H9 (cell line): Measurements from ENCODE around the gene NEB. TPM values are rescaled to one million over a fixed set of nuclear protein-coding genes. Genes with fewer than 3 reads are reported as not detected.

Experiments
- DNase-seq: peaks from one replicate; pipeline ENCODE4 v3.0.0-alpha.2; 2017
- H2AFZ ChIP-seq: one replicate; pipeline ENCODE4 v1.6.1; 2013; ENCODE audit warnings: mild to moderate bottlenecking, low read length, control low read depth, moderate library complexity
- H2AK5ac ChIP-seq: 2 replicates; pipeline ENCODE4 v1.6.1; 2013; ENCODE audit warnings: low read length, control low read depth, mixed read lengths; ENCODE audit not compliant: insufficient read length
- H2BK120ac ChIP-seq: one replicate; pipeline ENCODE4 v1.6.1; 2013; ENCODE audit warnings: low read depth, mild to moderate bottlenecking, low read length, control low read depth, inconsistent platforms; ENCODE audit not compliant: poor library complexity, severe bottlenecking
- H2BK12ac ChIP-seq: 2 replicates; pipeline ENCODE4 v1.6.1; 2013; ENCODE audit warnings: low read length, control low read depth, mixed read lengths, low read depth; ENCODE audit not compliant: insufficient read length
- H2BK15ac ChIP-seq: 2 replicates; pipeline ENCODE4 v1.6.1; 2013; ENCODE audit warnings: low read depth, low read length, control low read depth
- H2BK20ac ChIP-seq: one replicate; pipeline ENCODE4 v1.6.1; 2013; ENCODE audit warnings: low read depth, mild to moderate bottlenecking, low read length, control low read depth, inconsistent platforms; ENCODE audit not compliant: poor library complexity, severe bottlenecking
- H2BK5ac ChIP-seq: 2 replicates; pipeline ENCODE4 v1.6.1; 2013; ENCODE audit warnings: low read length, control low read depth, mixed read lengths; ENCODE audit not compliant: insufficient read length
- H3K14ac ChIP-seq: 2 replicates; pipeline ENCODE4 v1.6.1; 2013; ENCODE audit warnings: low read length, control low read depth; ENCODE audit not compliant: insufficient read depth
- H3K18ac ChIP-seq: 2 replicates; pipeline ENCODE4 v1.6.1; 2013; ENCODE audit warnings: low read depth, mild to moderate bottlenecking, mixed read lengths, low read length, control low read depth; ENCODE audit not compliant: insufficient read length
- H3K23ac ChIP-seq: 2 replicates; pipeline ENCODE4 v1.6.1; 2013; ENCODE audit warnings: low read length, control low read depth, mixed read lengths, low read depth; ENCODE audit not compliant: insufficient read length
- H3K23me2 ChIP-seq: 2 replicates; pipeline ENCODE4 v1.6.1; 2013; ENCODE audit warnings: low read depth, mild to moderate bottlenecking, mixed read lengths, low read length, control low read depth; ENCODE audit not compliant: insufficient read length, poor library complexity, severe bottlenecking
- H3K27ac ChIP-seq: 2 replicates; pipeline ENCODE4 v1.5.1; 2013; ENCODE audit warnings: low read length, control low read depth, mixed read lengths, low read depth; ENCODE audit not compliant: insufficient read length
- H3K27me3 ChIP-seq: 2 replicates; pipeline ENCODE4 v1.6.1; 2013; ENCODE audit warnings: low read length, control low read depth, inconsistent platforms; ENCODE audit not compliant: insufficient read depth
- H3K4ac ChIP-seq: 2 replicates; pipeline ENCODE4 v1.6.1; 2013; ENCODE audit warnings: low read depth, mild to moderate bottlenecking, control low read depth, inconsistent platforms, low read length, moderate library complexity
- H3K4me1 ChIP-seq: 2 replicates; pipeline ENCODE4 v1.6.1; 2013; ENCODE audit warnings: low read length, control low read depth, inconsistent platforms; ENCODE audit not compliant: insufficient read depth
- H3K4me2 ChIP-seq: 2 replicates; pipeline ENCODE4 v1.6.1; 2013; ENCODE audit warnings: low read length, control low read depth, mixed read lengths; ENCODE audit not compliant: insufficient read length, insufficient read depth
- H3K56ac ChIP-seq: 2 replicates; pipeline ENCODE4 v1.6.1; 2013; ENCODE audit warnings: low read depth, mild to moderate bottlenecking, mixed read lengths, low read length, control low read depth; ENCODE audit not compliant: insufficient read length
- H3K79me1 ChIP-seq: 2 replicates; pipeline ENCODE4 v1.6.1; 2013; ENCODE audit warnings: low read depth, mild to moderate bottlenecking, moderate library complexity, low read length, control low read depth, inconsistent platforms; ENCODE audit not compliant: insufficient read depth, poor library complexity, severe bottlenecking
- H3K79me2 ChIP-seq: 2 replicates; pipeline ENCODE4 v1.6.1; 2013; ENCODE audit warnings: low read length, control low read depth, inconsistent platforms; ENCODE audit not compliant: insufficient read depth
- H3K9ac ChIP-seq: 2 replicates; pipeline ENCODE4 v1.6.1; 2013; ENCODE audit warnings: low read length, control low read depth, mixed read lengths; ENCODE audit not compliant: insufficient read length; ENCODE audit errors: extremely low read depth
- H3K9me3 ChIP-seq: one replicate; pipeline ENCODE4 v1.6.1; 2013; ENCODE audit warnings: low read depth, low read length, inconsistent platforms; ENCODE audit not compliant: control insufficient read depth
- H3T11ph ChIP-seq: one replicate; pipeline ENCODE4 v1.6.1; 2013; ENCODE audit warnings: mild to moderate bottlenecking, low read length, control low read depth, inconsistent platforms
- H4K20me1 ChIP-seq: one replicate; pipeline ENCODE4 v1.6.1; 2013; ENCODE audit not compliant: control insufficient read depth, insufficient read length, insufficient read depth
- H4K5ac ChIP-seq: 2 replicates; pipeline ENCODE4 v1.6.1; 2013; ENCODE audit warnings: low read depth, mild to moderate bottlenecking, mixed read lengths, low read length, control low read depth; ENCODE audit not compliant: insufficient read length
- H4K8ac ChIP-seq: replicated peaks from 2 replicates; pipeline ENCODE4 v1.6.1; 2013; ENCODE audit warnings: low read length, control low read depth, mixed read lengths, low read depth; ENCODE audit not compliant: insufficient read length
- H4K91ac ChIP-seq: 2 replicates; pipeline ENCODE4 v1.6.1; 2013; ENCODE audit warnings: low read depth, mild to moderate bottlenecking, moderate library complexity, mixed read lengths, low read length, control low read depth; ENCODE audit not compliant: insufficient read length
- H3K27ac Mint-ChIP-seq, 3 experiments: 2 replicates in 2 of 3; 3 replicates in 1 of 3; pipeline ENCODE4 v1.8.0; 2020 to 2021; ENCODE audit warnings: mixed read lengths in 3 of 3, mild to moderate bottlenecking in 1 of 3, moderate library complexity in 1 of 3
- H3K27me3 Mint-ChIP-seq: 2 replicates; pipeline ENCODE4 v1.8.0; 2021; ENCODE audit warnings: low read depth, mild to moderate bottlenecking, moderate library complexity, mixed read lengths
- H3K36me3 Mint-ChIP-seq, 3 experiments: 2 replicates in 2 of 3; 3 replicates in 1 of 3; pipeline ENCODE4 v1.8.0; 2020 to 2021; ENCODE audit warnings: low read depth in 3 of 3, mixed read lengths in 3 of 3; ENCODE audit not compliant: insufficient read depth in 1 of 3
- H3K4me1 Mint-ChIP-seq, 2 experiments: 2 replicates each; pipeline ENCODE4 v1.8.0; 2020; ENCODE audit warnings: mixed read lengths in 2 of 2
- H3K4me3 Mint-ChIP-seq, 2 experiments: 2 replicates in 1 of 2; 3 replicates in 1 of 2; pipeline ENCODE4 v1.8.0; 2020 to 2021; ENCODE audit warnings: mild to moderate bottlenecking in 2 of 2, mixed read lengths in 2 of 2, moderate library complexity in 1 of 2
- H3K9me3 Mint-ChIP-seq, 2 experiments: 2 replicates in 1 of 2; 3 replicates in 1 of 2; pipeline ENCODE4 v1.8.0; 2020; ENCODE audit warnings: mild to moderate bottlenecking in 2 of 2, mixed read lengths in 2 of 2, moderate library complexity in 1 of 2
- WGBS: extraction: QIAGEN DNeasy Blood & Tissue Kit; methylation state at CpG from one replicate; pipeline ENCODE4 v1.1.7; 2013; ENCODE audit warnings: missing lambda C conversion rate, low lambda C conversion rate, mixed read lengths; ENCODE audit not compliant: insufficient read length; ENCODE audit errors: extremely low coverage; 5-methylcytosine and 5-hydroxymethylcytosine counted together
- total RNA-seq: library from RNA; stranded (reverse); gene quantifications from 2 replicates; pipeline ENCODE4 v1.2.1, GENCODE V29; 2021
- TF ChIP-seq, protein P1 (sequence below): fragments of 200-600 bp; sonication (generic); conservative IDR thresholded peaks from 3 replicates; pipeline ENCODE4 v1.8.0; 2021; ENCODE audit warnings: antibody characterized with exemption, mild to moderate bottlenecking

NEB gene
- total RNA-seq, 1 experiment from 2014 or later, result 0.98 TPM

DNA sequence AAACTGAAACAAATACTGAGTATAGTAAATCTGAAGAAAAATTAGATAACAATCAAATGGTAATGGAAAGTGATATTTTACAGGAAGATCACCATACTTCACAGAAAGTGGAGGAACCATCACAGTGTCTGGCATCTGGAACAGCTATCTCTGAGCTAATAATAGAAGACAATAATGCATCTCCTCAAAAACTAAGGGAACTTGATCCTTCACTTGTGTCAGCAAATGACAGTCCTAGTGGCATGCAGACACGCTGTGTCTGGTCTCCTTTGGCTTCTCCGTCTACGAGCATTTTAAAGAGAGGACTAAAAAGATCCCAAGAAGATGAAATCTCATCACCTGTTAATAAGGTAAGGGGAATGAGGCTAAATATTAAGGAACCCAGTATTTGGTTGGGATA lies 268.5 kb downstream of the NEB start:
- Histone ChIP-seq H3K14ac (no peak overlapping the region), H3K9ac (no peak overlapping the region), H4K91ac (no peak overlapping the region), H2BK20ac (no peak overlapping the region), H3K79me1 (no peaks in the 10 kb centered on the region), H3K27ac (no peak overlapping the region), H3T11ph (no peak overlapping the region), H3K4ac (no peak overlapping the region), H4K8ac (no peak overlapping the region), H3K23ac (no peak overlapping the region), H3K79me2 (no peaks in the 10 kb centered on the region), H4K5ac (no peak overlapping the region), H3K18ac (no peak overlapping the region), H2BK120ac (no peak overlapping the region), H3K4me1 (no peaks in the 10 kb centered on the region), H3K4me2 (no peak overlapping the region), H2BK12ac (no peak overlapping the region), H3K23me2 (no peaks in the 10 kb centered on the region), H3K27me3 (no peaks in the 10 kb centered on the region), H2BK15ac (no peak overlapping the region), H2BK5ac (no peak overlapping the region), H3K56ac (no peak overlapping the region), H2AK5ac (no peak overlapping the region), H4K20me1 (no peaks in the 10 kb centered on the region), H3K9me3 (no peaks in the 10 kb centered on the region), H2AFZ (no peak overlapping the region)
- Mint-ChIP-seq H3K27me3 (no peaks in the 10 kb centered on the region), H3K4me3 (no peak overlapping the region), H3K4me1 (peaks cover 16 to 17% of the 10 kb centered on the region in 2 experiments), H3K27ac (peak overlapping the region in 1 of 3 experiments; percentile 7; a peak in 1 of 7 replicates), H3K36me3 (peaks cover 83 to 95% (median 95%) of the 10 kb centered on the region in 3 experiments), H3K9me3 (no peaks in the 10 kb centered on the region)
- TF ChIP-seq, protein P1, sequence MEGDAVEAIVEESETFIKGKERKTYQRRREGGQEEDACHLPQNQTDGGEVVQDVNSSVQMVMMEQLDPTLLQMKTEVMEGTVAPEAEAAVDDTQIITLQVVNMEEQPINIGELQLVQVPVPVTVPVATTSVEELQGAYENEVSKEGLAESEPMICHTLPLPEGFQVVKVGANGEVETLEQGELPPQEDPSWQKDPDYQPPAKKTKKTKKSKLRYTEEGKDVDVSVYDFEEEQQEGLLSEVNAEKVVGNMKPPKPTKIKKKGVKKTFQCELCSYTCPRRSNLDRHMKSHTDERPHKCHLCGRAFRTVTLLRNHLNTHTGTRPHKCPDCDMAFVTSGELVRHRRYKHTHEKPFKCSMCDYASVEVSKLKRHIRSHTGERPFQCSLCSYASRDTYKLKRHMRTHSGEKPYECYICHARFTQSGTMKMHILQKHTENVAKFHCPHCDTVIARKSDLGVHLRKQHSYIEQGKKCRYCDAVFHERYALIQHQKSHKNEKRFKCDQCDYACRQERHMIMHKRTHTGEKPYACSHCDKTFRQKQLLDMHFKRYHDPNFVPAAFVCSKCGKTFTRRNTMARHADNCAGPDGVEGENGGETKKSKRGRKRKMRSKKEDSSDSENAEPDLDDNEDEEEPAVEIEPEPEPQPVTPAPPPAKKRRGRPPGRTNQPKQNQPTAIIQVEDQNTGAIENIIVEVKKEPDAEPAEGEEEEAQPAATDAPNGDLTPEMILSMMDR, result no peak
- no CpG with 5 or more reads among the region's 3 CpGs for WGBS
- no peak for DNase-seq
